Muscle of leg (tissue), 11 donors: ENCODE measurements around the gene PHF19. TPM values are rescaled to one million over a fixed set of nuclear protein-coding genes. Genes with fewer than 3 reads are reported as not detected.
A peak's percentile ranks its signal among the peaks of the same experiment; 100 is the strongest.

Source experiments
- DNase-seq: peaks from one replicate; pipeline ENCODE4 v3.0.0; 2013
- H3K27ac ChIP-seq: one replicate; pipeline ENCODE4 v1.5.1; 2013; ENCODE audit warnings: mild to moderate bottlenecking, low read length, control low read depth
- H3K27me3 ChIP-seq: one replicate; pipeline ENCODE4 v1.6.1; 2013; ENCODE audit warnings: low read length; ENCODE audit not compliant: control insufficient read depth, insufficient read depth
- H3K36me3 ChIP-seq: one replicate; pipeline ENCODE4 v1.6.1; 2013; ENCODE audit warnings: low read length; ENCODE audit not compliant: control insufficient read depth, insufficient read depth
- H3K4me1 ChIP-seq: one replicate; pipeline ENCODE4 v1.6.1; 2013; ENCODE audit warnings: low read length; ENCODE audit not compliant: control insufficient read depth, insufficient read depth
- H3K4me3 ChIP-seq: one replicate; pipeline ENCODE4 v1.5.1; 2013; ENCODE audit warnings: low read length, control low read depth
- H3K9me3 ChIP-seq: replicated peaks from 2 replicates; pipeline ENCODE4 v1.6.1; 2013; ENCODE audit warnings: low read depth, low read length; ENCODE audit not compliant: control insufficient read depth
- WGBS: methylation state at CpG from one replicate; pipeline ENCODE4 v1.1.5; 2013; ENCODE audit warnings: missing lambda C conversion rate; ENCODE audit not compliant: insufficient coverage; 5-methylcytosine and 5-hydroxymethylcytosine counted together
- polyA plus RNA-seq, 8 donors: library from polyadenylated mRNA; unstranded; fragments of 120-200 nt; gene quantifications; one replicate each; pipeline versions ENCODE4 v1.2.1 to v1.2.3, GENCODE V29; 2013; ENCODE audit warnings: inconsistent platforms in 1 of 8, low replicate concordance in 1 of 8; ENCODE audit not compliant: insufficient read length in 8 of 8, insufficient read depth in 1 of 8
- total RNA-seq: library from RNA; stranded (reverse); fragments of 120-200 nt; gene quantifications from one replicate; pipeline ENCODE4 v1.2.4, GENCODE V29; 2013

Gene PHF19
- total and polyA plus RNA-seq, 9 donors: 31.5 to 41.0 (median 38.3) TPM

DNA sequence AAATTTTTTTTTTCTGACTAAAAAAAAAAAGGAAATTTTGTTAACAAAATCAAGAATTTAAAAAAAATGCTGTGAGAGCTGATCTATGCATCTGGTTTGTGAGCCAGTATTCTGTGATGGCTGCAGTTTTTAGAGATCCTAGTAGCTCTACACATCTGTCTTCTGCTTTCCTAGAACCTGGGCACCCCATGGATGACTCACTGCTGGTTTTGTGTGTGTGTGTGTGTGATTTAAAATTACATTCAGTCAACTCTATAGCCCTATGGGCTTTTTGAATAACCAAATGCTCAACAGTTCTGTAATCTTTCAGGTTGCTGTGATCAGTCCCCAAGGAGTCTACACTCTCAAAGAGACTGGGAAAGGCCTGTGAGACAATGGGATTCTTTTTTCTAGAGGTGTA is 31.7 kb downstream of the PHF19 start:
- H3K36me3 ChIP-seq: peaks cover 22% of the 10 kb centered on the region
- H3K4me3 ChIP-seq: no peak overlapping the region
- peaks cover 13% of the 10 kb centered on the region for H3K4me1 ChIP-seq
- H3K27me3 ChIP-seq: no peaks in the 10 kb centered on the region
- no peak for DNase-seq
- no peak overlapping the region for H3K27ac ChIP-seq
- H3K9me3 ChIP-seq: no peaks in the 10 kb centered on the region

DNA sequence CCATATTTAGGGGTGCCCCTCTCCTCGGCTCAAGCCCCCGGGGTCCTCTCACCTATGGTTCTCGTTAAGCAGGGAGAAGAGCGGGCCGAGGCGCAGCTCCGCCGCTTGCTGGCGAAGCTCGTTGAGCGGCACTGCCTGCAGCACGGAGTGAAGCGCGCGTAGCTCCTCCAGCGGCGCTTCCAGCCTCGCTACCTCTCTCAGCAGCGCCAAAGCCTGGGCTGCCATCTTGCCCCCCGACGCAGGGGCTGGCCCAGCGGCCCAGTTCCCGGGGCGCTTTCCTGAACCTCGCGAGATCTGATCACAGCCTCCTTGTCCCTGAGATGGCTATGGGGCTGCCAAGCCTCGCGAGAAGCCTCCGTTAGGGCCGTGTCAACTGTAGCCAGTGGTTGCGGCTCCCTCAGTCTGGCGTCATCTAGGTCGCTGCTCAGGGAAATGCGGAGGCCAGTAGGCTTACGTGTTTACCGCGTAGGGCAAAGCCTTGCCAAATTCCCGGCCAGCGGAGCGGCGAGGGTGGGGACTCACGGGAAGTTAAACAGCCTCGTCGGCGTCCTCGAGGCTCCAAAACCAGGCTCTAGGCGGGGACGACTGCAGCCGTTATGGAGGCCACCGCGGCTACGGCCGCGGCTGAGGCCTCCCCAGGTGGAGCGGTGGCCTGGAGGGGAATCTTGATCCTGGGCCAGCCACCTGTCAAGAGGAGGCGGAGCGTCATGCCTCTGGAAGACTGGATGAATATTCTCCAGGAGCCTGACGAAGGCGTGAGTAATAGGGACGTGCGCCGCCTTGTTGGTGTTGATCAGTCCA is 34.1 kb downstream of the PHF19 start, which contains the start of gene PSMD5:
TSS of gene PSMD5 (minus strand) at position 238 of the 801 bp plus-strand sequence. CDS start at position 225, 13 bp downstream.
- Histone ChIP-seq H3K27ac (peak within 1 kb of the TSS; percentile 98), H3K9me3 (no peaks in the 10 kb centered on the region), H3K36me3 (peaks cover 14% of the 10 kb centered on the region), H3K27me3 (no peaks in the 10 kb centered on the region), H3K4me1 (peaks cover 13% of the 10 kb centered on the region), H3K4me3 (peak within 1 kb of the TSS; percentile 86)
- WGBS: 2% methylated on average over 62 of the region's 62 CpGs
- DNase-seq: peak; percentile 99

- no peaks in the 10 kb centered on the region for H3K9me3 ChIP-seq
- 30% methylated on average over 12 of the region's 18 CpGs for WGBS
- H3K27ac ChIP-seq: peak overlapping the region; percentile 98
- H3K4me3 ChIP-seq: peak overlapping the region; percentile 86
- peaks cover 13% of the 10 kb centered on the region for H3K4me1 ChIP-seq
- peaks cover 11% of the 10 kb centered on the region for H3K36me3 ChIP-seq
- DNase-seq: no peak
- no peaks in the 10 kb centered on the region for H3K27me3 ChIP-seq
Measured at GRCh38 chr9:120841930-120842684, 34.9 kb downstream of the PHF19 start.

DNA sequence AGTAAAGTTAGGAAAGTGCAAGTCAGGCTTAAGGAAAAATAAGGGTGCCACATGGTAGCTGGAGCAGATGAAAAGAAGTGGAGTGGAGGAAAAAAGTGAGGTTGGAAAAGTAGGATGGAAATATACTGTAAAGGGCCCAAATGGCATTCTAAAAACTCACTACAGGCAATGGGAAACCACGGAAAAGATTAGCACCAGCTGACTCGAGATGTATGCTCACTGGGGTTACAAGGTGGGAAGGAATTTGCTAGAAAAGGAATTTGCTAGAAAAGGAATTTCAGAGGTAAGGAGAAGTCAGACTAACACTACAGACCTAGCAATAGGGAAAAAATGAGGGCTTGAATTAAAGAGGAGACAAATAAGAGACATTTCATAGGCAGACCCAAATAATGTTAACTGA is 37.8 kb downstream of the PHF19 start:
- Histone ChIP-seq H3K27ac (no peak overlapping the region), H3K27me3 (no peaks in the 10 kb centered on the region), H3K36me3 (no peaks in the 10 kb centered on the region), H3K4me3 (no peak overlapping the region), H3K4me1 (peaks cover 13% of the 10 kb centered on the region), H3K9me3 (no peaks in the 10 kb centered on the region)
- no CpG with 5 or more reads among the region's 2 CpGs for WGBS
- DNase-seq: no peak

DNA sequence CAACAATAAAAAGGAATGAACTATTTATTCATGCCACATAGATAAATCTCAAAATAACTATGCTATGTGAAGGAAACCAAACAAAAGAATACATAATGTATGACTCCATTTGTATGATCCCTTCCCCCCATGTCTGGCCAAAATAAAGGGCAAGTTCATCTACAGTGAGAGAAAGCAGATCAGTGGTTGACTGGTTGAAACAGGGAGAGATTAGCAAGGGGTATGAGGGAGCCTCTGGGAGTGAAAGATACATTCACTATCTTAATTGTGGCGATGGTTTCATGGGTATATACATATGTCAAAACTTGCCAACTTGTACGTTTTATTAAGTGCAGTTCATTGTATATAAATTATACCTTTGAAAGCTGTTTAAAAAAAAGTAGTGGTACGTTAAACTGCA is 39.1 kb downstream of the PHF19 start:
- H3K36me3 ChIP-seq: peaks cover 5% of the 10 kb centered on the region
- H3K9me3 ChIP-seq: no peaks in the 10 kb centered on the region

GRCh38 chr9:120833325-120833724 is 43.7 kb downstream of the PHF19 start:
- 94% methylated on average over 3 of the region's 7 CpGs for WGBS
- H3K36me3 ChIP-seq: peaks cover 22% of the 10 kb centered on the region
- DNase-seq: no peak

More for the DNA sequence above, 39.1 kb downstream of the PHF19 start:
- H3K4me1 ChIP-seq: peaks cover 6% of the 10 kb centered on the region
- H3K4me3 ChIP-seq: no peak overlapping the region
- no peaks in the 10 kb centered on the region for H3K27me3 ChIP-seq
- DNase-seq: no peak
- no CpG with 5 or more reads among the region's 3 CpGs for WGBS
- H3K27ac ChIP-seq: no peak overlapping the region

DNA sequence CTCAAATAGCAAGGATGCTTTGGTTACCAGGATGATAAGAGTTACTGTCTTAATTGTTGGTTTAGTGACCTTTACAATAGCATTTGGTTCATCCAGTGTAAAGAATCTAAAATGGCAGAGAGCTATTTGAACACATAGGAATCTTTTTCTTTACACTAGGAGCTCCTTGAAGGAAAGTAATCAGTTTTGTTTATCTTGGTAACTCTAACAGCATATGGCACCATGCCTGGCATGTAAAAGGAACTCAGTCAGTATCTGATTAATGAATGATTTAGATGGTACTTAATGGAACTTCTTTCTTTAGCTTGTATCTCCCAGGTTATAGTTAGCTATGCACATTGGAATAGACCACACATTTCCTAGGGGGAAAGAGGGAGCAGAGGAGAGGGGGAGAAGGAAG is 44.2 kb downstream of the PHF19 start:
- H3K4me1 ChIP-seq: no peaks in the 10 kb centered on the region
- no peaks in the 10 kb centered on the region for H3K9me3 ChIP-seq
- H3K36me3 ChIP-seq: peaks cover 22% of the 10 kb centered on the region
- no peak for DNase-seq
- no peak overlapping the region for H3K27ac ChIP-seq
- H3K27me3 ChIP-seq: no peaks in the 10 kb centered on the region
- H3K4me3 ChIP-seq: no peak overlapping the region

More at GRCh38 chr9:120833325-120833724, 43.7 kb downstream of the PHF19 start:
- no peaks in the 10 kb centered on the region for H3K9me3 ChIP-seq
- no peak overlapping the region for H3K4me3 ChIP-seq
- no peaks in the 10 kb centered on the region for H3K27me3 ChIP-seq
- no peaks in the 10 kb centered on the region for H3K4me1 ChIP-seq
- H3K27ac ChIP-seq: no peak overlapping the region

DNA sequence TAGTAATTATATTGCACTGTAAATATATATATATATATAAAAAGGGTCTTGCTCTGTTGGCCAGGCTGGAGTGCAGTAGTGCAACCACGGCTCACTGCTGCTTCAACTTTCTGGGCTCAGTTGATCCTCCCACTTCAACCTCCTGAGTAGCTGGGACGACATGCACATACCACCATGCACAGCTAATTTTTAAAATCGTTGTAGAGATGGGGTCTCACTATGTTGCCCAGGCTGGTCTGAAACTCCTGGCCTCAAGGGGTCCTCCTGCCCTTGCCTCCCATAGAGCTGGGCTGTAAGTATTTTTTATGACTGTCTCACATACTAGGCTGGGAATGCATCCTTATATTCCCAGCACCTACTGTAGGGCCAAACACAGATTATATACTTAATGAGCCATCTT is 46.1 kb downstream of the PHF19 start:
- no peak overlapping the region for H3K27ac ChIP-seq
- no peak for DNase-seq
- H3K4me3 ChIP-seq: no peak overlapping the region
- peaks cover 27% of the 10 kb centered on the region for H3K36me3 ChIP-seq
- H3K27me3 ChIP-seq: no peaks in the 10 kb centered on the region
- no peaks in the 10 kb centered on the region for H3K9me3 ChIP-seq
- no peaks in the 10 kb centered on the region for H3K4me1 ChIP-seq
- 100% methylated on average over 2 of the region's 3 CpGs for WGBS

- Histone ChIP-seq H3K36me3 (peaks cover 27% of the 10 kb centered on the region), H3K27ac (no peak overlapping the region), H3K4me1 (no peaks in the 10 kb centered on the region), H3K9me3 (no peaks in the 10 kb centered on the region), H3K4me3 (no peak overlapping the region), H3K27me3 (no peaks in the 10 kb centered on the region)
- no peak for DNase-seq
- WGBS: 69% methylated on average over 1 of the region's 3 CpGs
Measured at GRCh38 chr9:120830151-120830550, 46.8 kb downstream of the PHF19 start.

DNA sequence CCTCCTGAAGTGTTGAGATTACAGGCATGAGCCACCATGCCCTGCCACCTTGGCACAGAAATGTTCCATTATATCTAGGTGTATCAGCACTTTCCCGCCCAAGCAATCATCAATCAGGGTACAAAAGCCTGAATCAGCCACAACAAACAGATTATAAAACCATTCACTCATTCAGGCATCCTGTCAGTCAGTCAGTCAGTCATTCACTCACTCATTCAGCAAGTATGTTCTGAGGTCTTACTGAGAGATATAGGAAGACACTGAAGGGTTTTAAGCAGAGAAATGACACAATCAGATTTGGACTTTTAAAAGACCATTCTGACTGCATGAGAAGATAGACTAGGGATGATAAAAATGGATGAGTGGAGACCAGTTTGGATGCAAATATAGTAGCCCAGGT is 47.3 kb downstream of the PHF19 start:
- Histone ChIP-seq H3K4me3 (no peak overlapping the region), H3K36me3 (peaks cover 28% of the 10 kb centered on the region), H3K27me3 (no peaks in the 10 kb centered on the region), H3K4me1 (no peaks in the 10 kb centered on the region), H3K9me3 (no peaks in the 10 kb centered on the region), H3K27ac (no peak overlapping the region)
- DNase-seq: no peak
- WGBS: 100% methylated on average over 1 of the region's 1 CpG
